ENCODE data around the gene RBM27.
"Not testable (repeated sequence)": the region's sequence is repeated elsewhere in the genome, so short reads cannot be mapped to it uniquely, and the experiment has no call there.

DNA sequence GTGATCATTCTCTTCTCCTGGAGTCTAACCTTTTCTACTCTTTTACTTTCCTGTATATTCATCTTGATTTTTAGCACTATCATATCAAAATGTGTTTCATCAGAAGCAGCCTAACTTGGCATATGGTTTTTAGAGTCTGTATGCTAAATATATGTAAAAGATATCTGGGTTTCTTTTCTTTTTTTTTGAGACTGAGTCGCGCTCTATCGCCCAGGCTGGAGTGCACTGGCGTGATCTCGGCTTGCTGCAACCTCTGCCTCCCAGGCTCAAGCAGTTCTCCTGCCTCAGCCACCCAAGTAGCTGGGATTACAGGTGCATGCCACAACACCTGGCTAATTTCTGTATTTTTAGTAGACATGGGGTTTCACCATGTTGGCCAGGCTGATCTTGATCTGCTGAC is 11.5 kb downstream of the RBM27 start:
- TF ChIP-seq, protein P1, sequence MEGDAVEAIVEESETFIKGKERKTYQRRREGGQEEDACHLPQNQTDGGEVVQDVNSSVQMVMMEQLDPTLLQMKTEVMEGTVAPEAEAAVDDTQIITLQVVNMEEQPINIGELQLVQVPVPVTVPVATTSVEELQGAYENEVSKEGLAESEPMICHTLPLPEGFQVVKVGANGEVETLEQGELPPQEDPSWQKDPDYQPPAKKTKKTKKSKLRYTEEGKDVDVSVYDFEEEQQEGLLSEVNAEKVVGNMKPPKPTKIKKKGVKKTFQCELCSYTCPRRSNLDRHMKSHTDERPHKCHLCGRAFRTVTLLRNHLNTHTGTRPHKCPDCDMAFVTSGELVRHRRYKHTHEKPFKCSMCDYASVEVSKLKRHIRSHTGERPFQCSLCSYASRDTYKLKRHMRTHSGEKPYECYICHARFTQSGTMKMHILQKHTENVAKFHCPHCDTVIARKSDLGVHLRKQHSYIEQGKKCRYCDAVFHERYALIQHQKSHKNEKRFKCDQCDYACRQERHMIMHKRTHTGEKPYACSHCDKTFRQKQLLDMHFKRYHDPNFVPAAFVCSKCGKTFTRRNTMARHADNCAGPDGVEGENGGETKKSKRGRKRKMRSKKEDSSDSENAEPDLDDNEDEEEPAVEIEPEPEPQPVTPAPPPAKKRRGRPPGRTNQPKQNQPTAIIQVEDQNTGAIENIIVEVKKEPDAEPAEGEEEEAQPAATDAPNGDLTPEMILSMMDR (conservative IDR thresholded peaks at IDR 0.05; ENCODE audit: low read length): not testable (repeated sequence)
- not testable (repeated sequence) for TF ChIP-seq EZH2phosphoT487 (IDR thresholded peaks at IDR 0.05; ENCODE audit: borderline replicate concordance)
